Measurements from ENCODE around the gene TMEM186.
"Not testable (repeated sequence)": the region's sequence is repeated elsewhere in the genome, so short reads cannot be mapped to it uniquely, and the experiment has no call there.

TMEM186 gene

DNA sequence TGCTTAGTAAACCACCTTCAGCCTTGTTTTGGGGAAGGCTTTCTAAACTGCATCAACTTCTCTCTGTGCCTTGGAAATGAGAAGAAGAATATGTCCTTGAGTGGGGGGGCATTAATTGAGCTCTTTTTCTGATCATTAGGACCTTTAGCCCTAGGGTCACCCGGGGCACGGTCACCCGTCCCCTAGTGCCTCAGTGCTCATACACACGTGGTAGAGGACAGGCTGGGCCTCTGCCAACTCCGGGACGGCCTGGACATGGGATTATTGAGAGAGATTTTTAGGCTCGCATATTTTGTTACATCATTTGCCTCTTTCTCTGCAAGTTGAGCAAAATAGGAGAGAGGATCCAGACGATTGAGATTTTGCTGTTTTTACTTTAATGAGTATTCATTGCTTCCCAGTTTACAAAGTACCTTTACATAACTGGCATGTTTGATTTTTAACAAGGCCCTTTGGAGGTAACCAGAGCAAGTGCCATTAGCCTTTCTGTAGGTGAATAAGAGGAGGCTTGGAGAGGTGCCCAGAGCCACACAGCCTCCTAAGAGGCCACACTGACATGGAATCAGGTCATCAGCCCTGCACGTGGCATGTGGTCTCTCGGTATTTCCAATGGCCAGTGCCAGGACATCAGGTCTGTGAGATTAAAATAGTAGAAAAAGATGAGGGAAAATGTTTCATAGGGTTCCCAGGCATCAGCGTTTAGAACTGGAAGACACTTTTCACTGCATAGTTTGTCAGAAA lies 11.3 kb upstream of the TMEM186 start:
- no peak for DNase-seq

DNA sequence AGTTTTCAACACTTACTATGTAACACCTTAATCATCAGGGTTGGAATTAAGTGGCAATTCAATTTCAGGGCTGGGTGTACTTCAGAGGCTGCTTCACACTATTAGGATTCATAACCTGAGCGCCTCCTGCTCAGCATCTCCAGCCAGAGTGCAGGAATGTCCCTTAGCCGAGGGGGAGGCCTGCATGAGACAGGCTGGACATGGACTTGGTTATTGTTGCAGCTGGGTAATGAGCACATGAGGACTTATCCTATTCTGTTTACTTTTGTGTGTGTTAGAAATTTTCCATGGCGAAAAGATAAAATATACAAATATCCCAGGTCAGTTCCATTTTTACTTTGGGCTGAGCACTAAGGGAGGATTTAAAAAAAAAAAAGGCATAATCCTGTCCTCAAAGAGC lies 10.6 kb upstream of the TMEM186 start:
- no peak for DNase-seq

- DNase-seq, result no peak
Observed at GRCh38 chr16:8807189-8807588, 9.8 kb upstream of the TMEM186 start.

GRCh38 chr16:8806272-8806983 lies 9.0 kb upstream of the TMEM186 start:
- DNase-seq, result no peak

GRCh38 chr16:8804313-8804712 lies 6.9 kb upstream of the TMEM186 start:
- no peak for DNase-seq

DNA sequence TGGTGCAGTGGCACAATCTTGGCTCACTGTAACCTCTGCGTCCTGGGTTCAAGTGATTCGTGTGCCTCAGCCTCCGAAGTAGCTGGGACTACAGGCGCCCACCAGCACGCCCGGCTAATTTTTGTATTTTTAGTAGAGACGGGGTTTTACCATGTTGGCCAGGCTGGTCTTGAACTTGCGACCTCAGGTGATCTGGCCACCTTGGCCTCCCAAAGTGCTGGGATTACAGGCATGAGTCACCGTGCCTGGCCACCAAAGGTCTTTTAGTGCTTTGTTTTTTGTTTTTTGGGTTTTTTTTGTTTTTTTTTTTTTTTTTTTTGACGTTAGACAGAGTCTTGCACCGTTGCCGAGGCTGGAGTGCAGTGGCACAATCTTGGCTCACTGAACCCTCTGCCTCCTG lies 6.3 kb upstream of the TMEM186 start:
- not testable (repeated sequence) for DNase-seq

GRCh38 chr16:8801701-8802100 lies 4.3 kb upstream of the TMEM186 start:
- DNase-seq, result no peak

GRCh38 chr16:8798535-8799157 lies 1.2 kb upstream of the TMEM186 start:
- DNase-seq, result no peak

DNA sequence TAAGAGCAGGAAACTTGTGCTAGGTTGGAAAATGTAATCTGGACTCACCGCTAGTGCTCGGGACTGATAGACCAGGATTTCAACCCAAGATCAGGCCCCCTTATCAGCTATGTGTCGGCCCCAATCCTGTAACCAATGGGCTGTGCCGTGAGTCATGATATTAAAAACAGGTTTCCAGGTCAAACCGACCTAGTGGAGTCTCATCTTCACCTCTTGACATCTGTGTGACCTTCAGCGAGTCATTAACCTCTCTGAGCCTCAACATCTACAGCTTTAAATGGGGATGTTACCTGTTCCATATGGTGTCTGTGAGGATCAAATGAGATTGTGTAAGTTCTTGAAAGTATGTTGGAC lies 712 bp upstream of the TMEM186 start:
- DNase-seq, result no peak

GRCh38 chr16:8796469-8797363 lies 723 bp downstream of the TMEM186 start:
- no peak for DNase-seq

- no peak for DNase-seq
Observed at GRCh38 chr16:8795818-8796217, 1.6 kb downstream of the TMEM186 start.

DNA sequence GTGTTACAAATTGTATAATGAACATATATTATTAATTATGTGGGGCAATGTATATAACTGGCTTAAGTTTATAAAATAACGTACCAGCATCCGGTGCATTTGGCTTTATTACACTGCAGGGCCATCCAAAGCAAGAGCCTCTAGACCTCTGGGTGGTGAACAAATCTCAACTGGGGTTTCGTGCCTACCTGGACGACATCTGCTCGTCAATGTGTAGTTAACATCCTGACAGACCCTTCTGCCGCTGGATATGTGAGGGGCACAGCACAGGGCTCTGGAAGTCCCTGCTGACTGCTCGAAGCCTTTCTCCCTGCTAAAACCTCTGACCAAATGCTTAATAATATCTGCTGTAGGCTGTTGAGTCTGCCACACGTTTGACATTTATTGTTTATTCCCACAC lies 2.3 kb downstream of the TMEM186 start:
- DNase-seq, result no peak

GRCh38 chr16:8788578-8789172 lies 8.8 kb downstream of the TMEM186 start:
- DNase-seq, result no peak

- not testable (repeated sequence) for DNase-seq
Observed at GRCh38 chr16:8786316-8786715, 11.1 kb downstream of the TMEM186 start.

DNA sequence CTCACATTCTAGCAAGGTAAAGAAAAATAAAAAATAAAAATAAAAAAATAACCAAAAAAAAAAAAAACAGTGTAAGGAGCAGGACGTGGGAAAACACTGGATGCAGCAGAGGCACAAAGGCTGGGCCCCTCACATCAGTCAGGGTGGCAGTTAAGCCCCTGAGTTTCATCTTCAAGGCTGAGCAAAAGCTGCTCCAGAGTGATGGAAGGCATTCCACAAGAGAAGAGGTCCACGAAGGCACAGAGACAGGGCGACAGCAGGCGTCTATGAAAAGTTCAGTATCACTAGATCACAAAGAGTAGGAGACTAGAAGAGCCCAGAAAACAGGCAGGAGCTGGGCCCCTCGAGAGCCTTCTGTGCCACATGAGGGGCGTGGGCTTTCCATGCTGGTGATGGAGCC lies 12.0 kb downstream of the TMEM186 start:
- no peak for DNase-seq

DNA sequence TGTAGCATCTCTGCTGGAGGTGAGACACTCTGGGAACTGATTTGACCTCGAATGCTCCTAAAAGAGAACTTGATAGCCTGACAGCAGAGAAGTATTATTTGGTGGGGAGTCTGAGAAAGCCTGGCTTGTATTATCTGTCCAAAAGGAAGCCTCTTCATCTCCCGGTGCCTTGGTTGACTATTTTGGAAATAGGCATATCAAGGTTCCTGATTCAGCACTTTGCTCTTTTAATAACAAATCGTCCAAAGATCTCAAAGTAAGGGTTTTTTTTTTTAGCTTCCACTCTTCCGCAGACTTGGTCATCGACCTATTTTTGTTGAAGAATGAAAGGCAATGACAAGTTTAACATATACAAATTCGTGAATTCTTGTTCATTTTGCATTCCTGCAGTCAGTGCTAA lies 14.8 kb downstream of the TMEM186 start:
- DNase-seq, result no peak

DNA sequence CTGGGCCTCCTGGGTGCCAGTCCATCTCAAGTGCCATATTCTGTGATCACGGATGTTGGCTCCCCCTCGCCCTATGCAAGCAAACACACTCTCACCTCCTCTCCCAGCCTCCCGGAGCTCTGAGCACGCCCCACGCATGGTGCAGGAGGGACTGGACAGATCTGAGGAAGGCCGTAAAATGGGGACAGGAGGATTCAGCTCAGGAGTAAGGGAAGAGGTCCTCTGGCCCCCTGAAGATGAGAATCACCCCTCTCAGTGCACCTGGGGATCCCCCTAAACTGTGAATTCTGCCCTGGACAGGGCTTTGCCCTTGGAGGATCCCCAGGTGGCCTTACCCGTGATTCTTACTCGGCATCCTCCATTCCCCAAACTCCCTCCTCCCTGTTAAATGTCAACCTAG lies 15.6 kb downstream of the TMEM186 start:
- DNase-seq, result no peak

DNA sequence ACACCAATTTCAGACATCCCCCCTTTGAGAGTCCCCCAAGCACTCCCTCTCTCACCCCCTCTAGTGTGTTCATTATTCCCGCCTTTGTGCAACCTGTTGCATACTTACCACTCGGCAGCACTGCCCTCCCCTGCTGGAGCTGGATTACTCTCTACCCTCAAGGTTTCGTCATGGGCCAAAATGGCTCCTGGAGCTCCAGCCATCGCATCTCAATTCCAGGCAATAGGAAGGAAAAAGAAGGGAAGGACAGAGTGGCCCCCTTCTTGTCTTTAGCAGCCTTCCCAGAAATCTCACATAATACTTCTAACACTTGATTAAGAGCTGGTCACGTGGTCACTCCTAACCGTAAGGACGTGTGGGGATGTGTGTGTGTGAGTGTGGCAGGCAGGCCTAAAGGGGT lies 20.2 kb downstream of the TMEM186 start:
- no peak for DNase-seq

- no peak for DNase-seq
Observed at GRCh38 chr16:8776129-8776584, 21.3 kb downstream of the TMEM186 start.

DNA sequence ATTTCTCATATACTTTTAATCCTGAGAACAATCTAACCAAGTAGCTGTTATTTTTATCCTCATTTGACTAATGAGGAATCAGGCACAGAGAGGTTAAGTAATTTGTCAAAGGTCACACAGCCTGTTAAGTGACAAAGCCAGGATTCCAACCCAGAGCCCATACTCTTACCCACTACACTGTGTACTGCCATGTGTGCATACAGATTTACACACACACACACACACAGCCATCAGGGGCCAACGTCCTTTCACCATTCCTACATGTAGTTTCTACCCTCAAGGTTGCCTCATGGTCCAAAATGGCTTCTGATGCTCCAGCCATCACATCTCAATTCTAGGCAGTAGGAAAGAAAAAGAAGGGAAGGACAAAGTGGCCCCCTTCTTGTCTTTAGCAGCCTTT lies 22.1 kb downstream of the TMEM186 start:
- no peak for DNase-seq

- DNase-seq, result no peak
Observed at GRCh38 chr16:8774208-8774607, 23.2 kb downstream of the TMEM186 start.

- DNase-seq, result no peak
Observed at GRCh38 chr16:8773537-8773936, 23.9 kb downstream of the TMEM186 start.

DNA sequence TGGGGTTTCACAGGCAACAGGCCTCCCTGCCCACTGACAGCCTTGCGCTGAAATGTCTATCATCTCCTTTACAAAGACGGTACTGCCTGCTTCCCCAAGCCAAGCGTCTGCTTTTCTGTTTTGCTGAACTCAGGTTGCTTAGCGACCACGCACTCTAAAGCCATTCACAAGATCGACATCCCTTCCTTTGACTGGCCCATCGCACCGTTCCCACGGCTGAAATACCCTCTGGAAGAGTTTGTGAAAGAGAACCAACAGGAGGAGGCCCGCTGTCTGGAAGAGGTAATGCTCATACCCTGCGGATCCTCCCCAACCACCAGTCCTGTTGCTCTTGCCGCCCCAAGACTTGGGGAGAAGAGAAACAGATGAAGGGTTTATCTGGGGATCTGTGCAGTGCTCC lies 28.7 kb downstream of the TMEM186 start:
- no peak for DNase-seq
